Nephron progenitor cell (in vitro differentiated cells): ENCODE data around the gene PNCK.
"Not testable (repeated sequence)": the region's sequence is repeated elsewhere in the genome, so short reads cannot be mapped to it uniquely, and the experiment has no call there.

Experiments
- DNase-seq: peaks from one replicate; pipeline ENCODE4 v3.0.0; 2021
- H3K27ac Mint-ChIP-seq: 2 replicates; pipeline ENCODE4 v1.8.0; 2021; ENCODE audit warnings: mild to moderate bottlenecking, moderate library complexity, mixed read lengths
- H3K27me3 Mint-ChIP-seq: 2 replicates; pipeline ENCODE4 v1.8.0; 2021; ENCODE audit warnings: mild to moderate bottlenecking, low read depth, mixed read lengths; ENCODE audit not compliant: poor library complexity
- H3K36me3 Mint-ChIP-seq: 2 replicates; pipeline ENCODE4 v1.8.0; 2021; ENCODE audit warnings: low read depth, mixed read lengths
- H3K4me1 Mint-ChIP-seq: 2 replicates; pipeline ENCODE4 v1.8.0; 2021; ENCODE audit warnings: mixed read lengths
- H3K4me3 Mint-ChIP-seq: 2 replicates; pipeline ENCODE4 v1.8.0; 2021; ENCODE audit warnings: mild to moderate bottlenecking, moderate library complexity, mixed read lengths
- H3K9me3 Mint-ChIP-seq: 2 replicates; pipeline ENCODE4 v1.8.0; 2021; ENCODE audit warnings: mild to moderate bottlenecking, moderate library complexity, mixed read lengths
- CTCF ChIP-seq: fragments of 200-600 bp; sonication (generic); IDR thresholded peaks from 2 replicates; pipeline ENCODE4 v1.5.0; 2021; ENCODE audit warnings: antibody characterized with exemption

Gene PNCK

DNA sequence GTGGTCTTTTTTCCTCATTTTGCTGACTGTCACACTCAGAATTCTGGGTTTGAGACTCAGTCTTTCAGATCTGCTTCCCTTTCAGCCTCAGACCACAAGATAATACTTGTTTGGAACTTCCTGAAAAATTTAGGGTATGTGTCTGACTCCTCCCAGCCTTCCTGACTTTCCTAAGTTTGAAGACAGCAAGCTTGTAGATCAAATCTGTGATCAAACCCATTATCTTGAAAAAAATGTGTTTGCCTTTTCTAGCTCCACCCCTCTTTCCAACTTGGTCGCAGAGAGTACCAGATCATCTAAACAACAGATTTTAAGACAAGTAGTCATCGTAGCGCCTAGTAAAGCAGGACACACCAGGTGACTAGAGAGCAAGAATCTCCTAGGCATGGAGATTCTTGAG, 40.6 kb upstream of the PNCK start:
- Mint-ChIP-seq H3K4me1 (peaks cover 19% of the 10 kb centered on the region), H3K36me3 (peaks cover 38% of the 10 kb centered on the region), H3K4me3 (no peak overlapping the region), H3K27me3 (peaks cover 2% of the 10 kb centered on the region), H3K9me3 (peaks cover 62% of the 10 kb centered on the region), H3K27ac (no peak overlapping the region)
- TF ChIP-seq CTCF: no peak
- DNase-seq: no peak

DNA sequence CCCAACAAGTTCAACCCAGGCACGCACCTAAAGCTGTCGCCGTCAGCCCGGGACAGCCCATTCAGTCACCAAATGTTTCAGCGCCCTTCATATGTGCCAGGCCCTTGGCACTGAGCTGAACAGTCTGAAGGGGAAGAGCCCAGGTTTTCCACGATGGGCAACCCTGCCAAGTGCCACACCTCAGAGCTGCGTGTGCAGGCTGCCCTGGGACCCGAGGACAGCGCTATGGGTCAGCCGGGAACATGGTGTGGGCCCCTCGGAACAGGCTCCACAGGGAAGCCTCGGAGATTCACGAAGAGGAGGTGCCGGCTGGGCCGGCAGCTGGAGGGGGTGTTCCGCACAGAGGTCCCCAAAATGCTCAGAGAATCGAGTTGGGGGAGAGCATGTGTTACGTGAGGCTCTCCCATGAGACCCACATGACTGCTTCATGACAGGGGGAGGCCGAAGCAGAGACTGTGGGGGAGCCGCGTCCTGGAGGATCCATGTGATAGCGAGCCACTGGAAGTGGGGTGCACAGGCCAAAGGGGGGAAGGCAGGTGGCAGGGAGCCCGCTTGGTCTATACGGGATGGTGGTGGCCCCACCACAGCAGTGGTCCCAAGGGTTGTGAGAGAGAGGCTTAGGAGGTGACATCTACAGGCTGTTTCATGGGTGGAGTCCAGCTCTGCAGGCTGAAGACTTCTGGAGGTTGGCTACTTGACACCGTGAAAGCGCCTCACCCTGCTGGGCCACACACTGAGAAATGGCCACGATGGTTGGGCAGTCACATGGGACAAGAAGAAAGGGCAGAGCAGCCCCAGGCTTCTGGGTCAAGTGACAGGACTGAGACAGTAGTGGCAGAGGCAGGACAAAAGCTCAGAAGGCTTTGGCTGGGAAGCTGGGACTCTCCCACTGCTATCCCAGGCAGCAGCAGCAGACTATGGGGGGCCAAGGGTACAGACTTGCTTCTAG, 36.4 kb upstream of the PNCK start:
- no peak overlapping the region for H3K4me3 Mint-ChIP-seq
- no peak overlapping the region for H3K27ac Mint-ChIP-seq
- peaks cover 2% of the 10 kb centered on the region for H3K27me3 Mint-ChIP-seq
- no peak for DNase-seq
- peaks cover 51% of the 10 kb centered on the region for H3K4me1 Mint-ChIP-seq
- TF ChIP-seq CTCF: no peak
- peaks cover 14% of the 10 kb centered on the region for H3K36me3 Mint-ChIP-seq
- H3K9me3 Mint-ChIP-seq: peaks cover 67% of the 10 kb centered on the region

GRCh38 chrX:153708415-153708814, 34.8 kb upstream of the PNCK start:
- no peak overlapping the region for H3K27ac Mint-ChIP-seq
- H3K27me3 Mint-ChIP-seq: peaks cover 2% of the 10 kb centered on the region
- H3K4me3 Mint-ChIP-seq: no peak overlapping the region

DNA sequence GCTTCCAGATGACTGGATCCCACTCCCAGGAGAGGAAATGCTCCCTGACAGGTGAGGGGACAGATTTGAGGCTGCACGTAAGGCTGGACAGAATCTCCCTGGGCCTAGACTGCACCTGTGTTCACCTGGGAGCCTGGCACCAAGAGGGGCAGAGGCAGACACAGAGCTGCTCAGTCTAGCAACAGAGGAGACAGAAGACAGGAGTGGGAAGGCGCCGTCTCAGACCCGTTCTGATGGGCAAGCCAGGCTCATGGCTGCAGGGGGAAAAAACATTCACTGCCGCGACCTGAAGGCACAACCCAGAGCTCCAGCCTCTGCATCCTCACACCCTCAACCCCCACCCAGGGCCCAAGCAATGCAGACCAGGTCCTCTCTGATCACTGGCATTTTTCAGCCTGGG, 33.8 kb upstream of the PNCK start:
- no peak for TF ChIP-seq CTCF
- Mint-ChIP-seq H3K9me3 (peaks cover 67% of the 10 kb centered on the region), H3K4me3 (no peak overlapping the region), H3K4me1 (peaks cover 57% of the 10 kb centered on the region), H3K27me3 (no peaks in the 10 kb centered on the region), H3K36me3 (no peaks in the 10 kb centered on the region), H3K27ac (no peak overlapping the region)
- DNase-seq: no peak

More at GRCh38 chrX:153708415-153708814, 34.8 kb upstream of the PNCK start:
- Mint-ChIP-seq H3K4me1 (peaks cover 57% of the 10 kb centered on the region), H3K9me3 (peaks cover 69% of the 10 kb centered on the region), H3K36me3 (peaks cover 4% of the 10 kb centered on the region)
- TF ChIP-seq CTCF: peak; percentile 54
- peak; percentile 70 for DNase-seq

DNA sequence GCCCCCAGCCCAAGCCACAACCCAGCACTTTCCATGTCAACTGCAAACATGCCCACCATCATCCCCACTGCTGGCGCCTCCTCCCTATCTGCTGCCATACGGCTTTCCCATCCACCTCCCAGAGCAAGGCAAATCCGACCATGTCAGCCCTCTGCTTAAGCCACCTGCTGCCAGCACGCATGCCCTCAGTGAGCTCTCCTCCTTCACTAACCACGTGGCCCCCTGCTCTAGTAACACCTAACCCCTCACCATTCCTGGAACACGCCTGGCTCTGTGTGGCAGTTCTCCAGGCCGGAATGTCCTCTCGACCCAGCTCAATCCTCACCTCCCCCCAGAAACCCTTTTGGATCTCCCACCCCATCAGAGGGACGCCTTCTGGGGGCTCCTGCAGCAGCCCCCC, 33.2 kb upstream of the PNCK start:
- TF ChIP-seq CTCF: no peak
- H3K4me3 Mint-ChIP-seq: no peak overlapping the region
- no peaks in the 10 kb centered on the region for H3K27me3 Mint-ChIP-seq
- H3K36me3 Mint-ChIP-seq: no peaks in the 10 kb centered on the region
- H3K4me1 Mint-ChIP-seq: peaks cover 55% of the 10 kb centered on the region
- H3K27ac Mint-ChIP-seq: no peak overlapping the region
- H3K9me3 Mint-ChIP-seq: peaks cover 69% of the 10 kb centered on the region
- DNase-seq: no peak

DNA sequence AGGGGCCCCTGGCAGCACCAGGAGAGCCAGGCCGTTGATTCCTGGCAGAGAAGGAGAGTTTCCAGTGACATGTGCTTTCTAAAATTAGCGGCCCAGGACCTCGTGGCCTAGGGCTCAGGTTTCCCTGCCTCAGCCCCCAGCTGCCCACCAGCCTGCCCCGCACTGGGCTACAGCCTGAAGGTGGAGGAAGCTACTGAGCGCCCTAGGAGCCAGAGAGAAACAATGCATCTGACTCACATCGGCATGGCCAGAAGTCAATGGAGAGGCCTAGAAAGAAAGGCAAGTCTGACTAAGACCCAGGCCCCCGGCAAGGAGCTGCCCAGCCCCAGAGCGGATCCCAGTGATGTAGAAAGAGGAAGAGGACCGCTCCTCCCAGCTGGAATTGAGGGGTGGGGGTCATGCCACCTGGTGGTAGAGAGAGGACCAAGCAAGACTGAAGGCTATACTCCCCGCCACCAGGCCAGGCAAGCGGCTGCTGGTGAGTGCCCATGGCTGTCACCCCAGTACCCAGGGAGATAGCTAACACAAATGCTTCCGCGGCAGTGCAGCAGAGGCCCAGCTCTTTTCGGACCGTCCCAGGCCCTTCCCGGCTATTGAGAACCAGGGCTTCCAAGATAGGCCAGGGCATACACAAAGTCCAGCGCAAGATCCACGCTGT, 31.9 kb upstream of the PNCK start:
- not testable (repeated sequence) for DNase-seq, H3K36me3 Mint-ChIP-seq, H3K4me3 Mint-ChIP-seq, H3K27me3 Mint-ChIP-seq
- Mint-ChIP-seq H3K4me1 (peaks cover 44% of the 10 kb centered on the region), H3K27ac (peak overlapping the region; percentile 51), H3K9me3 (peaks cover 63% of the 10 kb centered on the region)

DNA sequence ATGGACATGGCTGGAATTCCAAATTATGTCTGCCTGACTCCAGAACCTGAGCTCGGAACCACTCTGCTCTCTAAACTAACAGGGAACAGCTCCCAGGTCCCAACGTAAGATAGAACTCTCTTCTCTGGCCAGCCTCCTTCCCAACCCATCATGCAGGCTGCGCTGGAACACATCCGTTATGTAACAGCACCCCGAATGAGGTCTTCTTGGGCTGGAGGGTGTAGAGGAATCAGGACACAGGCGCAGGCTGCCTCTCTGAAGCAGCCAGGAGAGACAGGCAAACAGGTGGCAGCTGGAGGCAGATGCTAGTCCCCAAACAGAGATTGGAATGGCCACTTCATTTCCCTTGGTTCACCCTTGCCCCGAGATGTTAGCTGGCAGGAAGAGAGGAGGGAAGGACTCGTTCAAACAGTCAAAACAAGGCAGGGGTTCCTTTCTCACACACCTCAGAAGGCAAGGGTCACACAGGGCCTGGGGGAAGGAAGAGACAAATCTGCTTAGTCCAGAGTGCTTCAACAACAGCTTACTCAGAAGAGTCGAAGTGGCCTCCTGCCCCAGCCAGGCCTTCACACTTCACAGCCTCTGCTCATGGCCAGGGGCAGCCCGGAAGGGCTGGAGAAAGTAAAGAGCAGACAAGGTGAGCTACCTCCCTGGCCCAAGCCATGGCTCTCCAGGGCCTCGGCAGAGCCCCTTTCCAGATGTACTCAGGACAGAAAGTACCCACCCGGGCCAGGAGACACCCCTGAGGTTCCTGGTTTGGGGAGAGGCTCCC, 31.2 kb upstream of the PNCK start:
- H3K27ac Mint-ChIP-seq: peak overlapping the region; percentile 42
- not testable (repeated sequence) for H3K27me3 Mint-ChIP-seq, H3K4me3 Mint-ChIP-seq, H3K36me3 Mint-ChIP-seq, DNase-seq
- peaks cover 59% of the 10 kb centered on the region for H3K9me3 Mint-ChIP-seq
- H3K4me1 Mint-ChIP-seq: peaks cover 38% of the 10 kb centered on the region
